Measurements from ENCODE around the gene HAVCR1. TPM values are rescaled to one million over a fixed set of nuclear protein-coding genes. Genes with fewer than 3 reads are reported as not detected.
"Not testable (repeated sequence)": the region's sequence is repeated elsewhere in the genome, so short reads cannot be mapped to it uniquely, and the experiment has no call there.

HAVCR1 gene
- total RNA-seq, 1 donor from 2014 or later, result not detected

GRCh38 chr5:157056848-157057247 is 2.1 kb downstream of the HAVCR1 start:
- ATAC-seq (ENCODE audit: poor library complexity); intact Hi-C loops (cut with DNase I); DNase-seq: not testable (repeated sequence)

GRCh38 chr5:157051604-157052245 is 7.2 kb downstream of the HAVCR1 start:
- intact Hi-C loops (cut with DNase I), result no loop called here
- no peak for DNase-seq
- no peak for ATAC-seq (ENCODE audit: poor library complexity)

- no peak for ATAC-seq (ENCODE audit: poor library complexity)
- no peak for DNase-seq
- intact Hi-C loops (cut with DNase I), result no loop called here
Observed at GRCh38 chr5:157050050-157050449, 8.9 kb downstream of the HAVCR1 start.

- DNase-seq, result no peak
- intact Hi-C loops (cut with DNase I), result no loop called here
- no peak for ATAC-seq (ENCODE audit: poor library complexity)
Observed at GRCh38 chr5:157049605-157050004, 9.3 kb downstream of the HAVCR1 start.

GRCh38 chr5:157047898-157048297 is 11.0 kb downstream of the HAVCR1 start:
- ATAC-seq (ENCODE audit: poor library complexity) (no peak), DNase-seq (no peak)
- intact Hi-C loops (cut with DNase I), result no loop called here

- DNase-seq; intact Hi-C loops (cut with DNase I); ATAC-seq (ENCODE audit: poor library complexity): not testable (repeated sequence)
Observed at GRCh38 chr5:157047016-157047415, 11.9 kb downstream of the HAVCR1 start.

- intact Hi-C loops (cut with DNase I), result no loop called here
- ATAC-seq (ENCODE audit: poor library complexity) (peak; percentile 95), DNase-seq (peak; percentile 58)
Observed at GRCh38 chr5:157046041-157046440, 12.9 kb downstream of the HAVCR1 start.

- ATAC-seq (ENCODE audit: poor library complexity), result no peak
- DNase-seq, result no peak
- intact Hi-C loops (cut with DNase I), result no loop called here
Observed at GRCh38 chr5:157045601-157046000, 13.3 kb downstream of the HAVCR1 start.

GRCh38 chr5:157038568-157039187 is 20.2 kb downstream of the HAVCR1 start:
- intact Hi-C loops (cut with DNase I), result no loop called here
- DNase-seq (no peak), ATAC-seq (ENCODE audit: poor library complexity) (no peak)

- intact Hi-C loops (cut with DNase I); DNase-seq; ATAC-seq (ENCODE audit: poor library complexity): not testable (repeated sequence)
Observed at GRCh38 chr5:157034106-157035072, 24.5 kb downstream of the HAVCR1 start.

- intact Hi-C loops (cut with DNase I), result no loop called here
- DNase-seq (no peak), ATAC-seq (ENCODE audit: poor library complexity) (no peak)
Observed at GRCh38 chr5:157033071-157033583, 25.8 kb downstream of the HAVCR1 start.

- intact Hi-C loops (cut with DNase I), result no loop called here
- DNase-seq, result no peak
- ATAC-seq (ENCODE audit: poor library complexity), result no peak
Observed at GRCh38 chr5:157030692-157031091, 28.2 kb downstream of the HAVCR1 start.

GRCh38 chr5:157029457-157029856 is 29.5 kb downstream of the HAVCR1 start:
- intact Hi-C loops (cut with DNase I), result no loop called here
- no peak for ATAC-seq (ENCODE audit: poor library complexity)
- no peak for DNase-seq

- DNase-seq; intact Hi-C loops (cut with DNase I); ATAC-seq (ENCODE audit: poor library complexity): not testable (repeated sequence)
Observed at GRCh38 chr5:157027663-157028062, 31.3 kb downstream of the HAVCR1 start.

GRCh38 chr5:157026789-157027424 is 32.0 kb downstream of the HAVCR1 start:
- no peak for ATAC-seq (ENCODE audit: poor library complexity)
- intact Hi-C loops (cut with DNase I), result no loop called here
- DNase-seq, result no peak

GRCh38 chr5:157025093-157025698 is 33.7 kb downstream of the HAVCR1 start:
- ATAC-seq (ENCODE audit: poor library complexity) (no peak), DNase-seq (no peak)
- intact Hi-C loops (cut with DNase I), result no loop called here

- intact Hi-C loops (cut with DNase I), result no loop called here
- ATAC-seq (ENCODE audit: poor library complexity), result no peak
Observed at GRCh38 chr5:157024208-157024959, 34.5 kb downstream of the HAVCR1 start.

GRCh38 chr5:157022024-157022423 is 36.9 kb downstream of the HAVCR1 start:
- intact Hi-C loops (cut with DNase I), result no loop called here
- no peak for ATAC-seq (ENCODE audit: poor library complexity)
- no peak for DNase-seq

More at GRCh38 chr5:157024208-157024959, 34.5 kb downstream of the HAVCR1 start:
- DNase-seq, result no peak
